A549 (cell line): Measurements from ENCODE around the gene CACTIN.

Experiments
- CBX2 ChIP-seq: fragments of 200-600 bp; sonication (generic); IDR thresholded peaks from 2 replicates; pipeline ENCODE4 v1.6.1; 2016; ENCODE audit warnings: low read depth, mild to moderate bottlenecking, borderline replicate concordance
- EP300 ChIP-seq, 2 experiments: fragments of >200 bp; sonication (Bioruptor Twin); formaldehyde crosslinking; IDR thresholded peaks; 2 replicates in 1 of 2; 3 replicates in 1 of 2; pipeline ENCODE4 v1.6.1; 2016 to 2017
- KDM5A ChIP-seq: fragments of 200-600 bp; sonication (generic); IDR thresholded peaks from 2 replicates; pipeline ENCODE4 v1.6.1; 2016; ENCODE audit warnings: antibody characterized with exemption, mild to moderate bottlenecking
- MYC ChIP-seq: IDR thresholded peaks from 2 replicates; pipeline ENCODE4 v1.6.1; 2012; ENCODE audit warnings: mild to moderate bottlenecking, inconsistent platforms, low read length, improper control_type of control experiment, borderline replicate concordance
- NPAS2 ChIP-seq: fragments of 250-450 bp; sonication (Bioruptor Pico); IDR thresholded peaks from 2 replicates; pipeline ENCODE4 v1.8.0; 2022; ENCODE audit warnings: mild to moderate bottlenecking, moderate library complexity, borderline replicate concordance
- POLR2AphosphoS2 ChIP-seq: conservative IDR thresholded peaks from 2 replicates; pipeline ENCODE4 v1.6.1; 2012; ENCODE audit warnings: low read length, improper control_type of control experiment, inconsistent platforms
- RAD21 ChIP-seq, 2 experiments: fragments of >200 bp in 1 of 2; sonication (Bioruptor Twin) in 1 of 2; formaldehyde crosslinking in 1 of 2; IDR thresholded peaks in 1 of 2; conservative IDR thresholded peaks in 1 of 2; 2 replicates in 1 of 2; 3 replicates in 1 of 2; pipeline ENCODE4 v1.6.1; 2012 to 2018; ENCODE audit warnings: inconsistent platforms in 1 of 2
- TP53 ChIP-seq: fragments of 250-450 bp; sonication (Bioruptor Pico); IDR thresholded peaks from 2 replicates; pipeline ENCODE4 v1.5.0; 2021; ENCODE audit warnings: mild to moderate bottlenecking, moderate library complexity
- ZSCAN20 ChIP-seq: fragments of 250-450 bp; sonication (Bioruptor Pico); IDR thresholded peaks from 2 replicates; pipeline ENCODE4 v1.8.0; 2022; ENCODE audit warnings: mild to moderate bottlenecking, moderate library complexity
- TF ChIP-seq, protein P1 (sequence below): IDR thresholded peaks from 2 replicates; pipeline ENCODE4 v1.6.1; 2012
- TF ChIP-seq, protein P2 (sequence below): fragments of 200-600 bp; sonication (generic); IDR thresholded peaks from 2 replicates; pipeline ENCODE4 v1.6.1; 2016; ENCODE audit warnings: antibody characterized with exemption, mild to moderate bottlenecking, moderate library complexity
- TF ChIP-seq, protein P3 (sequence below): fragments of >200 bp; sonication (Bioruptor Twin); formaldehyde crosslinking; IDR thresholded peaks from 3 replicates; pipeline ENCODE4 v1.5.1; 2016

DNA sequence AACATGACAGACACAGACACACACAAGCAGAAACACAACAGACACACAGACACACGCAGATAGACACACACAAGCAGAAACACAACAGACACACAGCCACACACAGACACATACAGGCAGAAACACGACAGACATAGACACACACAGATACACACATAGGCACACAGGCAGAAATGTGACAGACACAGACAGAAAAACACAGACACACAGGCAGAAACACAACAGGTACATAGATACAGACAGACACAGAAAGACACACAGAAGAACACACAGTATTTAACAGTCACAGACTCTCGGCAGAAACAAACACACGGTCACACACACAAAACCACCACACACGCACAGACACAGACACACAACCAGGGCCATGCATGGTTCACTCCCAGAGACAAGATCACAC lies 20.8 kb downstream of the CACTIN start:
- TF ChIP-seq ZSCAN20 (CRISPR knock-in tag), result no peak
- no peak for TF ChIP-seq KDM5A
- TF ChIP-seq, protein P1, sequence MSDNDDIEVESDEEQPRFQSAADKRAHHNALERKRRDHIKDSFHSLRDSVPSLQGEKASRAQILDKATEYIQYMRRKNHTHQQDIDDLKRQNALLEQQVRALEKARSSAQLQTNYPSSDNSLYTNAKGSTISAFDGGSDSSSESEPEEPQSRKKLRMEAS, result no peak
- TF ChIP-seq, protein P2, sequence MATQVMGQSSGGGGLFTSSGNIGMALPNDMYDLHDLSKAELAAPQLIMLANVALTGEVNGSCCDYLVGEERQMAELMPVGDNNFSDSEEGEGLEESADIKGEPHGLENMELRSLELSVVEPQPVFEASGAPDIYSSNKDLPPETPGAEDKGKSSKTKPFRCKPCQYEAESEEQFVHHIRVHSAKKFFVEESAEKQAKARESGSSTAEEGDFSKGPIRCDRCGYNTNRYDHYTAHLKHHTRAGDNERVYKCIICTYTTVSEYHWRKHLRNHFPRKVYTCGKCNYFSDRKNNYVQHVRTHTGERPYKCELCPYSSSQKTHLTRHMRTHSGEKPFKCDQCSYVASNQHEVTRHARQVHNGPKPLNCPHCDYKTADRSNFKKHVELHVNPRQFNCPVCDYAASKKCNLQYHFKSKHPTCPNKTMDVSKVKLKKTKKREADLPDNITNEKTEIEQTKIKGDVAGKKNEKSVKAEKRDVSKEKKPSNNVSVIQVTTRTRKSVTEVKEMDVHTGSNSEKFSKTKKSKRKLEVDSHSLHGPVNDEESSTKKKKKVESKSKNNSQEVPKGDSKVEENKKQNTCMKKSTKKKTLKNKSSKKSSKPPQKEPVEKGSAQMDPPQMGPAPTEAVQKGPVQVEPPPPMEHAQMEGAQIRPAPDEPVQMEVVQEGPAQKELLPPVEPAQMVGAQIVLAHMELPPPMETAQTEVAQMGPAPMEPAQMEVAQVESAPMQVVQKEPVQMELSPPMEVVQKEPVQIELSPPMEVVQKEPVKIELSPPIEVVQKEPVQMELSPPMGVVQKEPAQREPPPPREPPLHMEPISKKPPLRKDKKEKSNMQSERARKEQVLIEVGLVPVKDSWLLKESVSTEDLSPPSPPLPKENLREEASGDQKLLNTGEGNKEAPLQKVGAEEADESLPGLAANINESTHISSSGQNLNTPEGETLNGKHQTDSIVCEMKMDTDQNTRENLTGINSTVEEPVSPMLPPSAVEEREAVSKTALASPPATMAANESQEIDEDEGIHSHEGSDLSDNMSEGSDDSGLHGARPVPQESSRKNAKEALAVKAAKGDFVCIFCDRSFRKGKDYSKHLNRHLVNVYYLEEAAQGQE, result no peak
- TF ChIP-seq, protein P3, sequence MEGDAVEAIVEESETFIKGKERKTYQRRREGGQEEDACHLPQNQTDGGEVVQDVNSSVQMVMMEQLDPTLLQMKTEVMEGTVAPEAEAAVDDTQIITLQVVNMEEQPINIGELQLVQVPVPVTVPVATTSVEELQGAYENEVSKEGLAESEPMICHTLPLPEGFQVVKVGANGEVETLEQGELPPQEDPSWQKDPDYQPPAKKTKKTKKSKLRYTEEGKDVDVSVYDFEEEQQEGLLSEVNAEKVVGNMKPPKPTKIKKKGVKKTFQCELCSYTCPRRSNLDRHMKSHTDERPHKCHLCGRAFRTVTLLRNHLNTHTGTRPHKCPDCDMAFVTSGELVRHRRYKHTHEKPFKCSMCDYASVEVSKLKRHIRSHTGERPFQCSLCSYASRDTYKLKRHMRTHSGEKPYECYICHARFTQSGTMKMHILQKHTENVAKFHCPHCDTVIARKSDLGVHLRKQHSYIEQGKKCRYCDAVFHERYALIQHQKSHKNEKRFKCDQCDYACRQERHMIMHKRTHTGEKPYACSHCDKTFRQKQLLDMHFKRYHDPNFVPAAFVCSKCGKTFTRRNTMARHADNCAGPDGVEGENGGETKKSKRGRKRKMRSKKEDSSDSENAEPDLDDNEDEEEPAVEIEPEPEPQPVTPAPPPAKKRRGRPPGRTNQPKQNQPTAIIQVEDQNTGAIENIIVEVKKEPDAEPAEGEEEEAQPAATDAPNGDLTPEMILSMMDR, result no peak
- TF ChIP-seq POLR2AphosphoS2, result no peak
- TF ChIP-seq NPAS2 (CRISPR knock-in tag), result no peak
- TF ChIP-seq TP53 (CRISPR knock-in tag), result no peak
- no peak for TF ChIP-seq MYC
- no peak for TF ChIP-seq CBX2
- no peak for TF ChIP-seq RAD21 (conservative IDR thresholded peaks at IDR 0.05 in 1 of 2, IDR thresholded peaks at IDR 0.05 in 1 of 2)
- no peak for TF ChIP-seq EP300 (IDR thresholded peaks at IDR 0.05)
